Stimulated activated CD4-positive, alpha-beta T cell treated with anti-CD3 and anti-CD28 coated beads, Interleukin-15, amount 100 ng/mL, for 1 hour (primary cell): Measurements from ENCODE around the gene NRGN.

Experiments
- DNase-seq, 2 donors: peaks; one replicate each; pipeline ENCODE4 v3.0.0-alpha.2; 2020; ENCODE audit warnings: low read depth in 1 of 2, low spot score in 1 of 2

The NRGN gene

DNA sequence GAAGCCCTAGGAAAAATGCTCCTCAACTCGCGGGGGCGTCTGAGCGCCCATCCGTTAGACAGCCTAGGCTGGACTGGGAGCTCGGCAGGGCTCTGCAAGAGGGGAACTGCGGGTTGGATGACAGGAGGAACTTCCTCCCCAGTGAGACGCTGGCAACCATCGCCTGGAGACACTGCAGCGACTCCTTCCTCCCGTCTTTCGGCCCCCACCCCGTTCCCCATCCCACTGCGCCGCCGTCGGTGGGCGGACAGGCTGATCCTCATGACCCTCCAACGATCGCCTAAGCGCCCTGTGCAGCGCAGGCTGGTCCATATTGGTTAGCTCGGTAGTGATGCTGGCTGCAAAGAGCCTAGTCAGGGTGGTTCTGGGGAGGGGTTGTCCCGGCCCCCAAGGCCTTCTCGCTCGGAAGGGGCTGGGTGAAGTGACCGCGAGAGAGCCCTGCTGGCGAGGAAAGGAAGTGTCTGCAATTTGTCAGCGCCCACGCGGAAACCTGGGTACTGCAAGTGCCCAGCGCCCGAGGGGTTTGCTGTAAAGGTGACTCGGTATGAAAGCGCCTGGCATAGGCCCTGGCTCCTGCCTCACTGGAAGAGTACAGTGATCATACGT lies 638 bp downstream of the NRGN start:
- peak in 1 of 2 donors; percentile 40 for DNase-seq

- DNase-seq, result no peak
Measured at GRCh38 chr11:124742555-124742954, 2.8 kb downstream of the NRGN start.

DNA sequence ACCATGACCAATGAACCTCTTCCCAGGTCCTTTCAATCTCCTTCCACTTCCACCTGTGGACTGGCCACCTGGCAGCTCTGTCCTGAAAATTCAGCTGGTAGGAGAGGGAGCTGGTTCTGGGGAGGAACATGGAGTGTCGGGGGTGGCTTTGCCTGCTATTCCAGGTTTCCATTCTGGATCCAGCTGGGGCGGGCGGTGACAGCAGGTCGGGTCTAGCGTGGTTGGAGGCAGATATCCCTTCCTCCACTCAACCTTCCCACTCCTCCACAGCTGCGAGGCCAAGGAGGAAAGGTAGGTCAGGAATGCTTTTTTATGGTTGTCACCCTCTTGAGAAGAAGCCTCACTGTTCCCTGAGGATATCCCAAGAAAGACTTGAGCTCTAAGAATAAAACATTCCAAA lies 3.3 kb downstream of the NRGN start:
- DNase-seq, result no peak

GRCh38 chr11:124745270-124745834 lies 5.6 kb downstream of the NRGN start:
- no peak for DNase-seq

DNA sequence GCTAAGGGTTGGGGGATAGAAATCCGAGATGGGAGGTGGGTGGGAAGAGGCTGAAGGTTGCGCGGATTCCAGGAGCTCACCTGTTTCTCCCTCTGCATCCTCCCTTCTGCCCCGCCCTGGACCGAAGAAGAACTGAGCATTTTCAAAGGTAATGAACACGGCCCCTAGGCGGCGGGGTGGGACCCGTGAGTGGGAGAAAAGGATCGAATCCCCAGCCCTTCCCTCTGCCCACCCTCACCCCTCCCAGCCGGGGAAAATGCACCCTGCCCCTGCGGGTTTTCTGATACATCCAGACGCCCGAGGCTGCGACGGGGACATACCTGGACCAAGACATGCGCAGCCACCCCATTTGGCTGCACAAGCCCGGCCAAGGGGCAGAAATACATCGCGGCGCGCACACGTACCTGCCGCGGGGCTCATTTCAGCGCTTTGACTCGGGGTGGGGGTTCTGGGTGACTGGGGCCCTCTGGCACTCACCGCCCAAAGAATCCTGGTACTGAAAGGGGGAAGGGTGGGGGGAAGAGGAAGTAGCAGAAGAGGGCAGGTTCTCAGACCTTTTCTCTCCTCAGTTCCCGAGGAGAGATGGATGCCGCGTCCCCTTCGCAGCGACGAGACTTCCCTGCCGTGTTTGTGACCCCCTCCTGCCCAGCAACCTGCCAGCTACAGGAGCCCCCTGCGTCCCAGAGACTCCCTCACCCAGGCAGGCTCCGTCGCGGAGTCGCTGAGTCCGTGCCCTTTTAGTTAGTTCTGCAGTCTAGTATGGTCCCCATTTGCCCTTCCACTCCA lies 6.3 kb downstream of the NRGN start:
- DNase-seq, result no peak

DNA sequence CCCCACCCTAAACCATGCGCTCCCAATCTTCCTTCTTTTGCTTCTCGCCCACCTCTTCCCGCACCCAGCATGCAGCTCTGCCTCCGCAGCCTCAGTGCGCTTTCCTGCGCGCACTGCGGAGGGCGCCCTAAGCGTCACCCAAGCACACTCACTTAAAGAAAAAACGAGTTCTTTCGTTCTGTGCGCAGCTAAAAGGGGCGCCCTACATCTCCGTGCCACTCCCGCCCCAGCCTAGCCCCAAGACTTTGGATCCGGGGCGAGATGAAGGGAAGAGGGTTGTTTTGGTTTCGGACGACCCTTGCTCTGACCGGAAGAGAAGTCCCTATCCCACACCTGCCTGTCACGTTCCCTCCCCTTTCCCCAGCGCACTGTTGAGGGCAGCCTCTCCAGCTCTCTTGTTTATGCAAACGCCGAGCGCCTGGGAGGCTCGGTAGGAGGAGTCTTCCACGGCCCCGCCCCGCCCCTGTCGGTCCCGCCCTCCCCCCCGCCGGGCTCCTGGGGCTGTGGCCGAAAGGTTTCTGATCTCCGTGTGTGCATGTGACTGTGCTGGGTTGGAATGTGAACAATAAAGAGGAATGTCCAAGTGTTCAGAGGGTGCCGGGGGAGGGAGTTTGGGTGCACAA lies 7.0 kb downstream of the NRGN start:
- peak; percentile 66 to 70 for DNase-seq

DNA sequence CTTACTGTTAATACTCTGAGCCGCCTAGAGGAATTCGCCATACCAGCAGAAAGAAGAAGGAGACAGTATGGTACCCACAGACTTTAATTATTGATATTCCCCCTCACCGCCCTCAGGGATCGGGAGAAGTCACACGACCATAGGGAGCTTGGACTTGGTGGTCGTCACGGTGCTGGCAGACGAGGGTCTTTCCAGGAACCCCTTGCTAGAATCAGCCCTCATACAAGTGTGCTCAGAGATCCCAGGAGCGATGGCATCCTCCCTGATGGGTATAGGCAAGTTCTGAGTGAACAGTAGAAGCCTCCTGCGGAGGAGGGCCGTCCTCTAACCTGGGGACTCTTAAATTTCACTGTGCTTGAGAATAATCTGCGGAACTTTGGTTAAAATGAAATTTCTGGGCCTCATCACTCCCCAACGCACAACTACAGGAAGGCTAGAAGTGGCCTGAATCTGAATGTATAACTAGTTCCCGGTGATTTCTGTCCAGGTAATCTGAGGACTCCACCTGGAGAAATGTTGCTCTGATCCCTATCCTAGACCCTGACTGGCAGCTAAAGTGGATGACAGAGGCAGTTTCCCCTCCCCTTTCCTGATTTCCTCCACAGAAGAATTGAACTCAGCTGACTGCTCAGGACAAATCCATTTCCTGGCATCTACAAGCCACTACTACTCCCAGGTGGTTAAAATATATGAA lies 7.8 kb downstream of the NRGN start:
- DNase-seq, result no peak

- DNase-seq, result no peak
Measured at GRCh38 chr11:124748100-124748418, 8.3 kb downstream of the NRGN start.

DNA sequence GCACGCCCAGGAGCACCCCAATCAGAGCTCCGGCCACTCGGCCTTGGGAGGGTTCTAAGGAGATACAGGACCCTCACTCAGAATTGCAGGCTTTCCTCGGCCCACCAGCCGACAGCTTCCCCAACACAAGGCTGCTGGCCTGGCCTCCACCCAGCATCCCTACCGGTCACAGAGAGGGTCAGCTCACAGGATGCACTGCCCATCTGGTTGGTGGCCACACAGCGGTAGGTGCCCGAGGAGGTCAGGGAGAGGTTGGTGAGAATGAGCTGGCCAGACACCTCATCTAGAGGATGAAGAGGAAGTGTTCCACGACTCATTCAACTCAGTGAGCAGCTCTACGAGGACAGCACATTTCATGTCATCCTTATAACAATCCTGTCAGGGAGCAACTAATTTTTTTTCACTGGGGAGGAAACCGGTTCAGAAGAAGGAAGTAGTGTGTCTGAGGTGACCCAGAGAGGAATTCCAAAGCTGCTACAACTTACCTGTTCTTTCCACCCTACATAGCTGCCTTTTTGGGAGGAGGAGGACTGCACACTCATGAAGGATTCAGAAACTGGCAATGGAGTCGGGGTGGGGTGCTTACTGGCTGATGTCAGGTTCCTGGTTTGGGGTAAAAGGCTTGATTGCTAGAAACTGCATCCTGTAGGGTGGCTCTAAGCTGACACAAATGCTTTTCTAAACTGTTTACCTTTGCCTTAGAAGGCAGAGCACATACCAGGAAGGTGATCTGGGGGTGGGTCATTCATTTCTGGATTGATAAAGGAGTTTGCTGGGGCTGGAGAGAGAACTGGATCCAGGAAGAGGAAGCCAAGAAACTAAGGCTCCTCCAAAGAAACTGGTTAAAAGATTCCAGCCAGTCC lies 9.0 kb downstream of the NRGN start:
- no peak for DNase-seq

- DNase-seq, result no peak
Measured at GRCh38 chr11:124749912-124750311, 10.2 kb downstream of the NRGN start.

DNA sequence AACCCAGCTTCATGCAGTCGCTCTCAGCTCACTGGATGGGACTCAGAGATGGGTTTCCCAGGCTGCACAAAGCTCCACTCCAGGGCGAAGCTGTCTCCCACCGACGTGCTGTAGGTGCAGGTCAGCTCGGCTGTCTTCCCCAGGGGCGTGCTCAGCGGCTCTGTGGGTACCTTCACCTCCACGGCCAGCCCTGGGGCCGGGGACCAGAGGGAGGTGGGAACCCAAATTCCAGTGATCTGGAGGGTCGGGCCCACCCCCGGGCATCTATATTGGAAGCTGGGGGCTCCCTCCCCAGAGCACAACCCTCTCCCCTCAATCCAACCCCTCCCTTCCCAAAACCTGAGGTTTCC lies 11.6 kb downstream of the NRGN start:
- DNase-seq, result no peak

GRCh38 chr11:124751741-124752470 lies 12.2 kb downstream of the NRGN start, which contains the start of gene VSIG2:
VSIG2 (minus strand) TSS chr11:124752255; CDS start chr11:124752137, 118 bp downstream.
- DNase-seq, result no peak

DNA sequence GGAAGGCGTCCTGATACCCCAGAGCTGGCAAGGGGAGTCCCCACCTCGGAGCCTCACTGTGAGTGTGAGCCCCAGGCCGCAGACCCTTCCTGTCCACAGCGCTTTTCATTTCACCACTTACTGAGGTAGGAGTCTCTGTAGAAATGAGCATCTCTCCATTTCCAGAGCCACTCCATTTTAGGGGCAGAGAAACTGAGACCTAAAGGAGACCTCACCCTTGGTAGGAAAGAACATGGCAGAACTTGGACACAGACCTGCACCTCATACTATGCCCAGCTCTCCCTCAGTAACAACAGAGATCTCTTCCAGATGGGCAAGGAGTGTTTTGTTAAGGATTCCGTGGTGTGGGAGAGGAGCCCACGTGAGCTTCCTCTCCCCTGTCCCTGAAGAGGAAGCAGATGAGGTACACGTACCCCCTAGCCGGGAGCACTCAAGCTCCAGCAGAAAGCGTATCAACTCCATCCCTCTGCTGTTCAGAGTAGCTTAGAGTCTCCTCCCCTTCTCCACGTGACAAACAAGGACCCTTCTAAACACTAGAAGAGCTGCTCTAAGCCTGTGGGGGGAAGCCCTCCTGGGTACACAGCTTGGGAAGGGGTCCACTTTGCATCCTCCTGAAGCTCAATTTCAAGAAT lies 12.8 kb downstream of the NRGN start:
- DNase-seq, result no peak

- DNase-seq, result no peak
Measured at GRCh38 chr11:124753205-124753604, 13.5 kb downstream of the NRGN start.

DNA sequence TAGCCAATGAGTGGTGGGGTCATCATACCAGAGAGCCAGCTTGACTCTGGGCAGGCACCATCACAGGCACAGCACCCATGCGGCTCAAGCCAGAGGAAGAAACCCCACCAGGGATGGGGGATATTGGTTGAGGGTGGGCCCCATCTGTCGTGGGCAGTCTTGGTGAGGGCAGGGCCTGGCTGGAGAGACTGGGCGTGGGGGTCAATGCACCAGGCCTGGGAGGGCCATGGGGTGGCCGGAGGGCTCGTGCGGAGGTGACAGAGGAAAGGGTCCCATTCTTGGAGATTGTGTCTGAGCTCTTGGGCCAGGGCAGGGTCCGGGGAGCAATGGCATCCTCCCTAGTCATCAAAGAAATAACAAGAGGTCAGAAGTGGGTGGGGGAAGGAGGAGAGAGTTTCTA lies 13.9 kb downstream of the NRGN start:
- DNase-seq, result no peak

GRCh38 chr11:124754309-124754708 lies 14.6 kb downstream of the NRGN start:
- no peak for DNase-seq

- no peak for DNase-seq
Measured at GRCh38 chr11:124754710-124755109, 15.0 kb downstream of the NRGN start.

- no peak for DNase-seq
Measured at GRCh38 chr11:124756033-124756752, 16.5 kb downstream of the NRGN start.

GRCh38 chr11:124756753-124757227 lies 17.0 kb downstream of the NRGN start:
- DNase-seq, result no peak
